Psoas muscle (tissue), 8 donors: ENCODE measurements around the gene MMAB. TPM values are rescaled to one million over a fixed set of nuclear protein-coding genes. Genes with fewer than 3 reads are reported as not detected.
A peak's percentile ranks its signal among the peaks of the same experiment; 100 is the strongest.

Experiments
- ATAC-seq, 4 donors: fragments of 200-7000 bp; cut with Tn5 transposase; one replicate each; pipeline ENCODE4 v1.9.1; 2020; ENCODE audit warnings: moderate library complexity in 3 of 4, mild to moderate bottlenecking in 2 of 4
- DNase-seq, 2 donors: peaks; one replicate each; pipeline ENCODE4 v3.0.0-alpha.2; 2020
- H3K27ac ChIP-seq: fragments of 200-600 bp; one replicate; pipeline ENCODE4 v1.8.0; 2022
- H3K27me3 ChIP-seq, 3 donors: fragments of 200-600 bp in 1 of 3; one replicate each; pipeline versions ENCODE4 v1.6.1 to v1.8.0; 2013 to 2022; ENCODE audit warnings: low read length in 2 of 3, mild to moderate bottlenecking in 2 of 3, moderate library complexity in 1 of 3; ENCODE audit not compliant: insufficient read depth in 3 of 3
- H3K36me3 ChIP-seq, 2 donors: fragments of 200-600 bp in 1 of 2; one replicate each; pipeline versions ENCODE4 v1.6.1 to v1.8.0; 2013 to 2022; ENCODE audit warnings: low read depth in 1 of 2, mild to moderate bottlenecking in 1 of 2, moderate library complexity in 1 of 2; ENCODE audit not compliant: insufficient read depth in 1 of 2
- H3K4me1 ChIP-seq: fragments of 200-600 bp; one replicate; pipeline ENCODE4 v1.8.0; 2022
- H3K4me3 ChIP-seq: fragments of 200-600 bp; one replicate; pipeline ENCODE4 v1.8.0; 2022; ENCODE audit warnings: mild to moderate bottlenecking
- H3K9me3 ChIP-seq: fragments of 200-600 bp; one replicate; pipeline ENCODE4 v1.8.0; 2022
- CTCF ChIP-seq: fragments of 200-600 bp; IDR thresholded peaks from one replicate; pipeline ENCODE4 v1.8.0; 2022; ENCODE audit warnings: antibody characterized with exemption
- WGBS, 3 donors: extraction: QIAGEN DNeasy Blood & Tissue Kit; methylation state at CpG; one replicate each; pipeline versions ENCODE4 v1.1.6 to v1.1.7; 2013; 5-methylcytosine and 5-hydroxymethylcytosine counted together
- intact Hi-C, 2 donors: fragments of 100-400 bp; cut with DNase I; formaldehyde crosslinking; loops; one replicate each; pipeline versions ENCODE4 v1.11.0 to v1.14.2; 2022
- polyA plus RNA-seq, 3 donors: library from polyadenylated mRNA; stranded (reverse); fragments of 200-250 nt; gene quantifications; one replicate each; pipeline ENCODE4 v1.2.3, GENCODE V29; 2013
- total RNA-seq, 4 donors: library from RNA; stranded (reverse); fragmentation: NEBNext Ultra II Directional in 2 of 4; extraction: Animal tissue kit (Norgen Biotek cat#: 25700) in 2 of 4; gene quantifications; one replicate each; pipeline versions ENCODE4 v1.2.1 to v1.2.4, GENCODE V29; 2021 to 2023
- donor health status: healthy with polysubstance abuse.
- donor health status: DM: no; HTN: no; CAD: no; lungs with moderate emphysema.
- donor health status: Bipolar disorder and iron deficiency.
- donor health status: healthy.
- donor health status: DM: yes; HTN: yes; CAD: no.
- donor health status: DM: no; HTN: no; CAD: no.
- donor health status: DM: no; HTN: no; CAD: no.
- donor health status: DM: yes; HTN: yes; CAD: no.

The MMAB gene
- total and polyA plus RNA-seq, 7 donors = 17.3 to 43.3 (median 34.1) TPM

- H3K4me1 ChIP-seq = peaks cover 42% of the 10 kb centered on the region
- no peak for TF ChIP-seq CTCF
- intact Hi-C loops = loop anchor here in 1 of 2 donors (5.0 kb wide), 2 partner anchors 72 to 123 kb away; no protein-coding TSS in a partner anchor
- no peak overlapping the region for H3K4me3 ChIP-seq
- peak overlapping the region; percentile 89 for H3K27ac ChIP-seq
- no peaks in the 10 kb centered on the region for H3K9me3 ChIP-seq
- no peaks in the 10 kb centered on the region for H3K27me3 ChIP-seq
- H3K36me3 ChIP-seq = peaks cover 0 to 11% of the 10 kb centered on the region in 2 donors
- DNase-seq (no peak), ATAC-seq (peak; percentile 19 to 33 (median 23))
- WGBS, 3 donors = 66 to 77% (median 67%) methylated on average over 15 of the region's 15 CpGs
Observed at GRCh38 chr12:109594556-109595317, 21.4 kb upstream of the MMAB start.

- ATAC-seq (peak; percentile 78), DNase-seq (peak; percentile 32 to 68)
- no peak for TF ChIP-seq CTCF
- Histone ChIP-seq H3K27ac (peak overlapping the region; percentile 89), H3K27me3 (no peaks in the 10 kb centered on the region), H3K4me1 (peaks cover 35% of the 10 kb centered on the region), H3K4me3 (no peak overlapping the region), H3K36me3 (peaks cover 0 to 24% of the 10 kb centered on the region in 2 donors), H3K9me3 (no peaks in the 10 kb centered on the region)
- WGBS, 3 donors = 28 to 35% (median 31%) methylated on average over 9 of the region's 9 CpGs
- intact Hi-C loops = no loop called here
Observed at GRCh38 chr12:109592905-109593272, 19.6 kb upstream of the MMAB start.

- DNase-seq (peak; percentile 27 to 68), ATAC-seq (peak; percentile 65 to 72 (median 68))
- Histone ChIP-seq H3K36me3 (peaks cover 0 to 30% of the 10 kb centered on the region in 2 donors), H3K9me3 (no peaks in the 10 kb centered on the region), H3K27ac (peak overlapping the region; percentile 89), H3K27me3 (no peaks in the 10 kb centered on the region), H3K4me3 (no peak overlapping the region), H3K4me1 (peaks cover 30% of the 10 kb centered on the region)
- 46 to 54% (median 46%) methylated on average over 19 of the region's 19 CpGs for whole genome bisulfite sequencing, 3 donors
- TF ChIP-seq CTCF = no peak
- intact Hi-C loops = no loop called here
Observed at GRCh38 chr12:109592195-109592904, 19.0 kb upstream of the MMAB start.

GRCh38 chr12:109591041-109591440, 17.7 kb upstream of the MMAB start:
- Histone ChIP-seq H3K4me1 (peaks cover 29% of the 10 kb centered on the region), H3K9me3 (no peaks in the 10 kb centered on the region), H3K27me3 (no peaks in the 10 kb centered on the region), H3K4me3 (no peak overlapping the region), H3K36me3 (peaks cover 0 to 39% of the 10 kb centered on the region in 2 donors), H3K27ac (no peak overlapping the region)
- intact Hi-C loops = no loop called here
- no peak for DNase-seq
- 69 to 79% (median 71%) methylated on average over 9 to 10 of the region's 10 CpGs for WGBS, 3 donors
- no peak for TF ChIP-seq CTCF
- no peak for ATAC-seq
